ENCODE results near the gene LFNG.
A peak's percentile ranks its signal among the peaks of the same experiment; 100 is the strongest.

LFNG gene

GRCh38 chr7:2483494-2483893 is 36.1 kb upstream of the LFNG start:
- no peak for DNase-seq (ENCODE audit: low spot score)

DNA sequence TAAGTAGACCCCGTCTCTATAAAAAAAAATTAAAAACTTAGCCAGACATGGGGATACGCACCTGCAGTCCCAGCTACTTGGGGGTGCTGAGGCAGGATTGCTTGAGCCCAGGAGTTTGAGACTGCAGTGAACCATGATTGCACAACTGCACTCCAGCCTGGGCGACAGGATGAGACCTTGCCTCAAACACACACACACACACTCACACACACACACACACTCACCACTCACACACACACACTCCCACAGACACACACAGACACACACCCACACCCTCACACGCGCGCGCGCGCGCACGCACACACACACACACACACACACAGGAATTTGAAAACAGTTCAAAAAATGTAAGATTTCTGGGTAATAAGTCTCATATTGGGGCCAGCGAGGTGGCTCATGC is 34.7 kb upstream of the LFNG start:
- DNase-seq (ENCODE audit: low spot score): no peak

GRCh38 chr7:2487586-2488271 is 31.8 kb upstream of the LFNG start:
- DNase-seq (ENCODE audit: low spot score): no peak

GRCh38 chr7:2488272-2488645 is 31.3 kb upstream of the LFNG start:
- DNase-seq (ENCODE audit: low spot score): no peak

DNA sequence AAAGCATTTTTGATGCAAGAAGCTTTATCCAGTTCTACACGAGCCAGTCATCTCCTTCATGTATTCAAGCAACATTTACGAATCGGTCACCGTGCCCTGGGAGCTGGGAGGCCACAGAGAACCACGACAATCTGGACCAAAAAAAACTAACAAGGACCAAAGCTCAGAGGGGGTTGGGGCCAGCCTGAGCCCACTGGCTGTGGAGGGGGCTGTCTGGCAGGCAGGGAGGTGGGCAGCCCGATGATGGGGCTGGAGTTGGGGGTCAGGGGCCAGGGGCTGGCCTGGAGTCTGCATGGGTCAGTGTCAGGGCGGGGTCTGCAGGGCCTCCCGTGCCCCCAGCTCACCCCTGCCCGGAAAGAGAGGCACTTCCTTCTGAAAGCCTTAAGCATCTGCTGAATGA is 30.9 kb upstream of the LFNG start:
- no peak for DNase-seq (ENCODE audit: low spot score)

DNA sequence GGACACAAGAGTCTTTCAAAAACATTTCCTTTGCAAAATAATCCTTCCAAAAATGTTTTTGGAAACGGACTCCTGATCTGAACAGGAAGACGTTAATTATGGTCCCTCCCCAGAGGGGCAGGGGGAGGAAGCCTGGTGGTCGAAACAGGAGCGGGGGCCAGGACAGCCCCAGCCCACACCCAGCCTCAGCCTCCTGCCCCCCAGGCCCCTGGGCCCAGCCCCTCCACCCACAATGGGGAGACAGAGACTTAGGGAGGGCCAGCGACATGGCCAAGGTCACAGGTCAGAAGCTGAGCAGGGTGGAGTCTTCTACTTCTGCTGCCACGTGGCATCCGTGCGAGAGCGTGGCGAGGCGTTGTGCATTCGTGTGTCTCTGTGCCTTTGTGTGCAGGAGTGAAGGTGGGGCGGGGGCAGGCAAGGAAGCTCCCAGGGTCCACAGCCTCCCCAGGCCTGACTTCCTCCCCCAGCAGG is 29.4 kb upstream of the LFNG start:
- DNase-seq (ENCODE audit: low spot score): no peak

GRCh38 chr7:2492038-2492437 is 27.5 kb upstream of the LFNG start:
- DNase-seq (ENCODE audit: low spot score): no peak

DNA sequence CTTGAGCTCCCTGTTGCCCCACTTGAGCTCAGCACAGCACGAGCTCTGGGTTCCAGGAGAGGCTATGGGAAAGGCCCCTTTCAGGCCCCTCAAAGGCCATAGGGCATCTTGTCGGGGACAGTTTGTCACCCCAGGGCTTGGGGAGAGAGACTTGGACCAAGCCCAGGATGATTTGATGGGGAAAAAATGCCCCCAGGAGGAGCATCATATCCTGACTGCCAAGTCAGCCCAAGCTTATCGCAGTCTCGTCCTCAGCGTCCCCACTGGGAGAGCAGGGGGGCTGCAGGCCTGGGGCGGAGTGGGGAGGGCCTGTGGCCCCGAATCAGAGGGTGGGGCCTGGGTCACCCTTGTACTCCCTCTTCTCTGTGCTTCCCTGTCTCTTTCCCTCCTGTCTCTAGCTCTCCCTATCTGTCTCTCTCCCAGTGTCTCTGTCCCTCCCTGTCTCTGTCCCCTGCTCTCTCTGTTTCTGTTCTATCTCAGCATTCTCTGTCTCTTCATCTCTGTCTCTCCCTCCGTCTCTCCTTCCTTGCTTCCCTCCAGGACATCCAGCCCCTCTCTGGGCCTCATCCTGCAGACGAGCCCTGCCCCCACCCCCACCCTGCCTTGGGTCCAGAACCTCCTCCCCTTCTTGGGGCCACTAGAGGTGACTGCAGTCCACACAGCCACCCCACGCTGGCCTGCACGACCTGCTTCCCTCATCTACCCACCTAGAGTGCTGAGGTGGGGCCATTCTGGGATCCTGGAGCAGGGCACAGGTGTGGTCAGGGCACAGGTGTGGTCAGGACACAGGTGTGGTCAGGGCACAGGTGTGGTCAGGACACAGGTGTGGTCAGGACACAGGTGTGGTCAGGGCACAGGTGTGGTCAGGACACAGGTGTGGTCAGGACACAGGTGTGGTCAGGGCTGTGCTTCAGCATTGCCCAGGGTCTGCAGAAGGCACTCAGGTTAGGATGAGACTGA is 26.1 kb upstream of the LFNG start:
- DNase-seq (ENCODE audit: low spot score): no peak

DNA sequence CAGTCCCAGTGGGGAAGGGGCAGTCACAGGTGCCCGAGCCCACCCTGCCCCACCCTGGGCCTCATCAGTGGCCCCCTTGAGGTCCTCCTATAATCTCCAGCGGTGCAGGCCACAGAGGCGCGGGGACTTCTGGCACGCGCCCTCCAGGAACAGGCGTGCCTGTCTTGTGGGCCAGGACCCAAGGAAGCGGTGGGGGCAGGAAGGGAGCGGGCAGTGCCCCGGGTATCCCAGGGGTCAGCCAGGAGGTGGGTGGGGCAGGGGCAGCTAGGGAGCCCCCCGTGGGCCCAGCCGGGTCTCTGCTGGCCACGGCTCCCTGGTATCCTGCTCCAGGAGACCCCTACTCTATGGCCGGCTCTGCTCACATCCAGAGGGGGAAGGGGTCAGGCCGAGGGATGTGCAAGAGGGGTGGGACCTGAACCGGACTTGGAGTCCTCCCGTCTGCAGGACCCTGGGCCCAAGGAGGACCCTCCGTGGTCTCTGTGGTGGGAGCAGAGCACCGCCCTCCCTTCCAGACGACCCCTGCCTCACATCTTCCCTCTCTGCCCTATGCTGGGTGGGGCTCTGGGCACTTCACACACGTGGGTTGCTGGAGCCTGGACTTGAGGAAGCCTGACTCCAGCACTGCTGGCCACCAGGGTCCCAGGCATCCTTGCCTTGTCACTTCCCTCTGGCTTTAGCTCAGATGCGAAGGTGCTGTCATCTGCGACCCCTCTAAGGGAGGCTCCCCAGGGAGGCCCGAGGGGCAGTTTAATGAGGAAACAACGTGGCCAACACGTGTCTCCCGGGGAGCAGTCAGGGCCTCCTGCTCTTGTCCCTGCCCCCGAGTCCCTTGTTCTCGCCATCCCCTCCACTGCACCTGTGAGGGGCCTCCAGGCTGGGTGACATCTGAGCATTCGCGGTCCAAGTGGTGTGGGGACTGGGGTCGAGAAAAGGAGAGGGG is 25.1 kb upstream of the LFNG start:
- DNase-seq (ENCODE audit: low spot score): no peak

- DNase-seq (ENCODE audit: low spot score): peak; percentile 83
Observed at GRCh38 chr7:2495418-2496299, 23.9 kb upstream of the LFNG start.

DNA sequence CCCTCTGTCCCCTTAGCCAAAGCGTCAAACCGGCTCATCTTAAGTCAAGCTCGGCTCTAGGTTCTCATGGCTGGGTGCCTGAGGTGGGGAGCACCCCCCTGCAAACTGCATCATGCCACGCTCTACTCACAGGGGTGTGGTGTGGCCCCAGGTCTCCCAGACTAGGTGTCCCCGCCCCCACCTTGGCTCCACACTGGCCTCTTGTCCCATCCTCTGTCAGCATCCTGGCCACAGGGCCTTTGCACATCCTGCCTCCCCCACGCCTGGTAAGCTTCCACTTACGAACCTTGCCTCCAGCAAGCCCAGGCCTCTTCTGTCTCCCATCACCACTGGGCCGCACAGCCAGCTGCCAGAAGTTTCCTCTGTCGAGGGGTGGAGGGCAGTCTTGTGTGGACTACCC is 23.2 kb upstream of the LFNG start:
- no peak for DNase-seq (ENCODE audit: low spot score)

GRCh38 chr7:2497065-2497464 is 22.5 kb upstream of the LFNG start:
- DNase-seq (ENCODE audit: low spot score): no peak

- no peak for DNase-seq (ENCODE audit: low spot score)
Observed at GRCh38 chr7:2497500-2498336, 21.9 kb upstream of the LFNG start.

GRCh38 chr7:2498708-2499107 is 20.9 kb upstream of the LFNG start:
- DNase-seq (ENCODE audit: low spot score): no peak

DNA sequence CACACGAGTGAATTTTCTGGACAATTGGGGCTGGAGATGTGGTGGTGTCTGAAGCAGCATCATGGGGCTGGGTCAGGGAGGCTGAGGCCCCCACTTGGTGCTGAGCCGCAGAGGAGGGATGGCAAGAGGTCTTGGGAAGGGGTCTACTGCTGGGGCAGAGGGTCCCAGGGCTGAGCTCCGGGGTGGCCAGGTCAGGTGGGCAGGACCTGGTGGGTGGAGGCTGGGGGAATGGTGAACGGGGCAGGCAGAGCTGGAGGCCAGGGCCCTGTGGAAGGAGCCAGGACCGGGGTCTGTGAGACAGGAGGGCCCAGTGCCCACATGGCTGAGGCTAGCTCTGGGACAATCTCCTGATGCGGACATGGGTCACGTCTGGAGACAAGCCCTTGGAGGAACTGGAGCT is 20.4 kb upstream of the LFNG start:
- DNase-seq (ENCODE audit: low spot score): no peak

DNA sequence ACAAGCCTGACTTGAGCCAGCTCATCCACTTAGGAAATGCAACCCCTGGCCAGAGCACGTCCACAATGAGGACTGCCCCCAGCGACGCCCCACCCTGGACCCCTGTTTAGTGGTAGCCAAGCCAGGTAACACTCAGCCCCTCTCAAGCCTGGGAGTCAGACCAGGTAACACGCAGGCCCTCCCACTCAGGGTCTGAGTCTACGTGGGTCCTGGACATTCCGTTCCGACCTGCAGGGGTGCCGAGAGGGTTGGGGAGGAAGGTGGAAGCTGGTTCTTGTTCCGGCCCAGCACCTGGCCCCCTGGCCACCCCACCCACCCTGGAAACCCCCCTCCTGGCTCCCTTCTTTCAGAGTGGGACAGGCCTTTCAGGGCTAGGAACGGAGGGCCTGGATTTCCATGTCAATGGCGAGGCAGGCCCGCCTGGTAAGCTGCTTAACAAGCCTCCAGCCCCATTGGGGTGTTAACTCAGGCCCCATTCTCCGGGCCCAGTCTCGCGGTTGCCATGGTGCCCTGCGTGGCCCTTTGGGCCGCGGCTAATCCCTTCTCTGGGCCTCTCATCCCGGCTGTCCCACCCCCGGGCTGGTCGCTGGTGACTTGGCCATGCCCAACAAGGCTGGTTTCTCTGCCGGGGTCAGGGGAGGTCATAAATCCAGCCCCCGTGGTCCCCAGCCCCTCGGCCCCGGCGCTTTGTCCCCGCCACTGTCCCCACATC is 19.7 kb upstream of the LFNG start:
- peak; percentile 76 for DNase-seq (ENCODE audit: low spot score)

DNA sequence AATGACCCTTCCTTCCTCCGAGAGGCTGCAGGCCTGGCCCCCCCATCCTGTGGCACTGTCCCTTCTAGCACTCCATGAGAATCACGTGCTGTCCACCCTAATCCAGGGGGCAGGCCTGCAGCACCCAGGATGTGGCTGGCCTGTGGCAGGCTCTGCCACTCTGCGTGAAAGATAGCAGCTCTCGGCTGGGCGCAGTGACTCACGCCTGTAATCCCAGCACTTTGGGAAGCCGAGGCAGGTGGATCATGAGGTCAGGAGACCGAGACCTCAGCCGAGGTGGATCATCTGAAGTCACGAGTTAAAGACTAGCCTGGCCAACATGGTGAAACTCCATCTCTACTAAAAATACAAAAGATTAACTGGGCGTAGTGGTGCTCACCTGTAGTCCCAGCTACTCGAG is 18.9 kb upstream of the LFNG start:
- no peak for DNase-seq (ENCODE audit: low spot score)

- no peak for DNase-seq (ENCODE audit: low spot score)
Observed at GRCh38 chr7:2501947-2502646, 17.5 kb upstream of the LFNG start.

GRCh38 chr7:2502647-2502966 is 17.0 kb upstream of the LFNG start:
- no peak for DNase-seq (ENCODE audit: low spot score)

All from iPS-NIHi11 (cell line).